Right lobe of liver (tissue), 4 donors: ENCODE measurements around the gene KCNMA1.

Experiments used
- POLR2A ChIP-seq: fragments of 450-650 bp; IDR thresholded peaks from one replicate; pipeline ENCODE4 v1.6.1; 2017; ENCODE audit warnings: antibody characterized with exemption, mild to moderate bottlenecking
- TF ChIP-seq, protein P1 (sequence below), 4 donors: fragments of 200-600 bp in 3 of 4; fragments of 450-650 bp in 1 of 4; IDR thresholded peaks; one replicate each; pipeline versions ENCODE4 v1.5.1 to v1.8.0; 2016 to 2022; ENCODE audit warnings: antibody characterized with exemption in 4 of 4, mild to moderate bottlenecking in 2 of 4
- donor health status: DM: no; HTN: no; CAD: no.
- donor health status: DM: no; HTN: no; CAD: no.
- donor health status: DM: no; HTN: yes; CAD: no.

- TF ChIP-seq, protein P1, sequence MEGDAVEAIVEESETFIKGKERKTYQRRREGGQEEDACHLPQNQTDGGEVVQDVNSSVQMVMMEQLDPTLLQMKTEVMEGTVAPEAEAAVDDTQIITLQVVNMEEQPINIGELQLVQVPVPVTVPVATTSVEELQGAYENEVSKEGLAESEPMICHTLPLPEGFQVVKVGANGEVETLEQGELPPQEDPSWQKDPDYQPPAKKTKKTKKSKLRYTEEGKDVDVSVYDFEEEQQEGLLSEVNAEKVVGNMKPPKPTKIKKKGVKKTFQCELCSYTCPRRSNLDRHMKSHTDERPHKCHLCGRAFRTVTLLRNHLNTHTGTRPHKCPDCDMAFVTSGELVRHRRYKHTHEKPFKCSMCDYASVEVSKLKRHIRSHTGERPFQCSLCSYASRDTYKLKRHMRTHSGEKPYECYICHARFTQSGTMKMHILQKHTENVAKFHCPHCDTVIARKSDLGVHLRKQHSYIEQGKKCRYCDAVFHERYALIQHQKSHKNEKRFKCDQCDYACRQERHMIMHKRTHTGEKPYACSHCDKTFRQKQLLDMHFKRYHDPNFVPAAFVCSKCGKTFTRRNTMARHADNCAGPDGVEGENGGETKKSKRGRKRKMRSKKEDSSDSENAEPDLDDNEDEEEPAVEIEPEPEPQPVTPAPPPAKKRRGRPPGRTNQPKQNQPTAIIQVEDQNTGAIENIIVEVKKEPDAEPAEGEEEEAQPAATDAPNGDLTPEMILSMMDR (IDR thresholded peaks at IDR 0.05), result no peak
- TF ChIP-seq POLR2A, result no peak
Observed at GRCh38 chr10:77226853-77227565, 410.6 kb downstream of the KCNMA1 start.
